Measurements from ENCODE around the gene FAM53C.

DNA sequence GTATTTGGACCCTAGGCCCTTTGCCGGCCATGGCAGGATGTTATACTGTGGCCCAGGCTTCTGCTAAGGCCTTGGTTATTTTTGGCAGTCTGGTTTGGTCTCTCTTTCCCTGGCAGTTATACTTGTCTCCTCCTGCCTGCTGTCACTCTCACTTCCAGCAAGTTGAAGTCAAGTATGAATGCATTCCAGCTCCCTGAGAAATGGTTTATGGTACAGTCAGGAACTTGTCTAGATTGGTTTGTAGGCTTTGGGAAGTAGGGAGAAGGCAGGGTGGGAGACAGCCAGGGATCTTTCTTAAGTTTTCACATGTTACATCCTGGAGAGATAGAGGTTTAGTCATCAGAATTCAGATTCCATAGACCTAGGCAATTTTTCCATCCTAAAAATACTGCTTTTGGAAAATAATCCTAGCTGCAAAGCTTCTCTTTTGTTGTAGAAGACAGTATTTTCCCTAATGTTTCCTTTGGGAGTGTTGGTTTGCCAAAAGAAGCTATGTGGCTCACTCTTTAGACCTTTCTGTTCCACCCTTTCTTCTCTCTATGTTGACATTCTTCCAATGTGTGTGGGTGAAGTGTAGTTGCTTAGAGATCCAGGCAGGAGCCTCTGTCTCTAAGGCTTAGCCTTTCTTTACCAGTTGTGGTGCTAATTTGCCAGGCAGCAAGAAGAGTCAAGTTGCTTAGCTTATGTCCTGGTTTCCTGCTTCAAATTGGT is 11.9 kb downstream of the FAM53C start:
- TF ChIP-seq, protein P1, sequence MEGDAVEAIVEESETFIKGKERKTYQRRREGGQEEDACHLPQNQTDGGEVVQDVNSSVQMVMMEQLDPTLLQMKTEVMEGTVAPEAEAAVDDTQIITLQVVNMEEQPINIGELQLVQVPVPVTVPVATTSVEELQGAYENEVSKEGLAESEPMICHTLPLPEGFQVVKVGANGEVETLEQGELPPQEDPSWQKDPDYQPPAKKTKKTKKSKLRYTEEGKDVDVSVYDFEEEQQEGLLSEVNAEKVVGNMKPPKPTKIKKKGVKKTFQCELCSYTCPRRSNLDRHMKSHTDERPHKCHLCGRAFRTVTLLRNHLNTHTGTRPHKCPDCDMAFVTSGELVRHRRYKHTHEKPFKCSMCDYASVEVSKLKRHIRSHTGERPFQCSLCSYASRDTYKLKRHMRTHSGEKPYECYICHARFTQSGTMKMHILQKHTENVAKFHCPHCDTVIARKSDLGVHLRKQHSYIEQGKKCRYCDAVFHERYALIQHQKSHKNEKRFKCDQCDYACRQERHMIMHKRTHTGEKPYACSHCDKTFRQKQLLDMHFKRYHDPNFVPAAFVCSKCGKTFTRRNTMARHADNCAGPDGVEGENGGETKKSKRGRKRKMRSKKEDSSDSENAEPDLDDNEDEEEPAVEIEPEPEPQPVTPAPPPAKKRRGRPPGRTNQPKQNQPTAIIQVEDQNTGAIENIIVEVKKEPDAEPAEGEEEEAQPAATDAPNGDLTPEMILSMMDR (conservative IDR thresholded peaks at IDR 0.05; ENCODE audit: low read depth, low read length) = no peak
- TF ChIP-seq EZH2 (IDR thresholded peaks at IDR 0.05; ENCODE audit: borderline replicate concordance, low read depth, low read length, poor library complexity, severe bottlenecking) = no peak

All from A673 (cell line).